ENCODE measurements around the gene PTPRZ1. TPM values are rescaled to one million over a fixed set of nuclear protein-coding genes. Genes with fewer than 3 reads are reported as not detected.

PTPRZ1 gene
- polyA plus RNA-seq, 4 donors = 3.1 to 5.9 (median 3.3) TPM

DNA sequence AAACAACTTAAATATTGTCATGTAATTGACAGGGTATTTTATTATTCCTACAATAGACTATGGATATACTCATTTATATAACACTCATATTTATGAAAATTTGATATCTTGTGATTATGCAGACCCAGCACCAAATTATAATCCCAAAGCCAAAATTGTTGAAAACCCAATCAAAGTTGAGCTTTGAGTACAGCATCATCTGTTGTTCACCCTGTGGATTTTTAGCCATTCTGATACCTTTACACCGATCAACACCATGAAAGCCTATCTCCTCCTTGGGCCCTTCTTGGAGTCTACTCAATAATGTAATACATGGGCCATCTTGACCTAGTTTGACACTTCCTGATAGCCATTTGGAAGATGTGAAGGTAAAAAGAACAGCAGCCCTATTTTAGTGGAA, 221.6 kb downstream of the PTPRZ1 start:
- DNase-seq (ENCODE audit: low read depth in 4 of 4, low spot score in 2 of 4) = no peak

DNA sequence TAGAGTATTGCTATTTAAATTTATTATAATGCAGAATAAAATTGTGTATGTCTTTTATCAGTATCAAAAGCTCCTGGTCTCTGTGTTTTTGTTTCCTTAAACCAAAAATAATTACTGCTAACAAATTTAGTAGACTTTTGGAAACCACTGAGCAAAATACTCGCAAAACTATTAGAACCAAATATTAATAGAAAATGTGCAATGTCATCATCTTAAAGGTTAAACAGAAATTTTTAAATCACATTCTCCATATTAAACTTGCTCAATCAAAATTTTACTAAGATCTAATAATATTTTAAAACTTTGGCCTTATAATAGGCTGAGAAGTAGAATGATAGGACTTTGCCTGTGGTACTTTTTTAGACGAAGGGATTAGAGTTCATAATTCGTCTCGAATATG, 222.7 kb downstream of the PTPRZ1 start:
- no peak for DNase-seq (ENCODE audit: low read depth in 4 of 4, low spot score in 2 of 4)

DNA sequence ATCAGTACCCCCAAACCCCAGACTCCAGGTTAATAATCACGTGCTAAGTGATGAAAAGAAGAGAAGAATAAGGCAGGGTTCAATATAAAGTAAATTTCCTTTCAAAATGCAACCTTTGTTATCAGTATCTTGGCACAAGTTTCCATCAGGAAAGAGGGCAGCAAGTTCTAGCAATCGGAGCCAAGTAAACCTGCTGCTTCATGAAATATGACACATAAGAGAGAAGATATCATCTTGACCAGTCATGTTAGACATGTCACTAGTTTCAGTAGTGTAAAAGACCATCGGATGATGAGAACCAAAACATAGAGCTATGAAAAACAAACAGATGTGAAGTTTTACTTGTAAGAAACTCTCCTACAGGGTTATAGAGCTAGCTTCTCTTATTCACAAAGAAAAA, 227.1 kb downstream of the PTPRZ1 start:
- no peak for DNase-seq (ENCODE audit: low read depth in 4 of 4, low spot score in 2 of 4)

DNA sequence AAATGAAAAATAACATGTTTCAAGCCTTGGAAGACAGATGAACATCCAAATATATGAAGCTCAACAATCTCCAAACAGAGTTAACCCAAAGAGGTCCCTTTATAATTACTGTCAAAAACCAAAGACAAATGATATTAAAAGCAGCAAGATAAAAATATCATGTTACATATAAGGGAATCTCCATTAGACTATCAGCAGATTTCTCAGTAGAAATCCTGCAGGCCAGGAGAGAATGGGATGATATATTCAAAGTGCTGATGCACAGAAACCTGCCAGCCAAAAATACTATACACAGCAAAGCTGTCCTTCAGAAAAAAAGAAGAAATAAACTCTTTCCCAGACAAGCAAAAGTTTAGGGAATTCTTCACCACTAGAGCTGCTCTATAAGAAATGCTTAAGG, 230.1 kb downstream of the PTPRZ1 start:
- DNase-seq (ENCODE audit: low read depth in 4 of 4, low spot score in 2 of 4) = no peak
